Mesenteric fat pad (tissue), 1 donor: ENCODE measurements around the gene CPSF4L. TPM values are rescaled to one million over a fixed set of nuclear protein-coding genes. Genes with fewer than 3 reads are reported as not detected.

Experiments
- DNase-seq: peaks from one replicate; pipeline ENCODE4 v3.0.0-alpha.2; 2020; ENCODE audit warnings: low spot score
- total RNA-seq: library from RNA; stranded (reverse); fragmentation: NEBNext Ultra II Directional; extraction: Animal tissue kit (Norgen Biotek cat#: 25700); gene quantifications from one replicate; pipeline ENCODE4 v1.2.1, GENCODE V29; 2021
- donor health status: DM: yes; HTN: yes; CAD: no.

CPSF4L gene
- total RNA-seq, 1 donor from 2014 or later, result 0.61 TPM

DNA sequence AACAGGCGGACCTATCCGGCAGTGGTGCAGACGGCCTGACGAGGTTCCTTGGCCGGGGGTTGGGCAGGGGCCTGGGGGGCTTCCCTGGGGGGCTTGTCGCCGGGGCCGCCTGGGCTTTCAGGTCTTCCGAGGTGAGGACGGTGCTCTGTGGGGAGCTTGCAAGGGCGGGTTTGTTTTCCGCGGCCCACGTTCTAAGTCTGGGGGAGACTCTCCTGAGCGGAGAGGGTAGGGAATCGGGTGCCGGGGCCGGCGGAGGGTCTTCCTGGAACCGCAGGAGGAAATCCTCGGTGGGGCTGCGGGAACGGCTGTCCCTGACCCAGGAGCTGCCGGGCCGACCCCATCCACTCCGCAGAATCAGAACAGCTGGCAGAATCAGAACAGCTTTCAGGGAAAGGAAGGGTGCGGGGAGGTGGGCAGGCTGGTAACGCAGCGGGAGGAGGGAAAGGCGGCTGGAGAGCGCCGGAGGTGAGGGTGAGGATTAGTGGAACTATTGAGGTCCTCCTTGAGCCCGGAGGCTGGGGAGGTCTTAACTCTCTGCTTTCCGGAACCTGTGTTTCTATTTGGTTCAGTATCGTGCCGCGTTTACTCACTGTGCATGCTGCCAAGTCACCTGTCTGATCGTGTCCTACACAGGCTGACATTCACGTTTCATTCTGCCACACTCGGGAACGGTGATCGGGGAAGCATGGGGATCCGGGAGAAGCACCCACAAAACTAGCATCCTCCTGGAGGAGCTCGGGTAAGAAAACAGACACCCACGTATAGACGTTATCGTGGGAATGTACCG, 28.9 kb downstream of the CPSF4L start:
- DNase-seq, result no peak

DNA sequence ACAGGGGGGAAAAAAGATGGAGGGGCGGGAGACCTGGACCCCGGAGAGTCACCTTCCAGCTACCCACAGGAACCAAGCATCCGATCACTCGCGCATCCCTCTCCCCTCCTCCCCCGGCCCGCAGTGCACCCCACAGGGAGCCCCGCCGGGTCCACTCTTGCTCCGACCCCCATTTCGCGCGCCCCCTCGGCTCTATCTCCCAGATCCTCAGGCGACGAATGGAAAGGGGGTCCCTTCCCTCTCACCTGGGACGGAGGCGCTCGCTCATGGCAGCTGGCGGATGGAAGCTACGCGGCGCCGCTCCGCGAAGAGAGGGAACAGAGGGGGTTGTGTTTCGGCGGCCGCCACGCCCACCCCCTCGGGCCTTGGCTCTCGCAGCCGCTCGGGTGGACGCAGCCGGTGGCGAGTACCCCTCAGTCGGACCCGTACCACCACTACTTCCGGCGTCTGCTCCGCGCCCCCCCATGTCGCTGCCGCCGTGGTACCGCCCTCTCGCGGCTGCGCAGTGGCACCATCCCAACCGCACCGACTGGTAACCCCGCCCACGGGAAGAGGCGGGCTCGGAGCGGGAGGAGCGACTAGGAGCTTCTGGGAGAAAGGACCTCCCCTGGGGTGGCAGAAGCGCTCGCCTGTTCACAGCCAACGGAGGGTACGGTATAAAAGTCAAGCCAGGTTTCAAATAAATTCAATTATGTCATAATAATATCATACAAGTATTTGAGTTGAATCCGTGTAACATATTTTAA, 29.7 kb downstream of the CPSF4L start:
- DNase-seq, result peak; percentile 97

DNA sequence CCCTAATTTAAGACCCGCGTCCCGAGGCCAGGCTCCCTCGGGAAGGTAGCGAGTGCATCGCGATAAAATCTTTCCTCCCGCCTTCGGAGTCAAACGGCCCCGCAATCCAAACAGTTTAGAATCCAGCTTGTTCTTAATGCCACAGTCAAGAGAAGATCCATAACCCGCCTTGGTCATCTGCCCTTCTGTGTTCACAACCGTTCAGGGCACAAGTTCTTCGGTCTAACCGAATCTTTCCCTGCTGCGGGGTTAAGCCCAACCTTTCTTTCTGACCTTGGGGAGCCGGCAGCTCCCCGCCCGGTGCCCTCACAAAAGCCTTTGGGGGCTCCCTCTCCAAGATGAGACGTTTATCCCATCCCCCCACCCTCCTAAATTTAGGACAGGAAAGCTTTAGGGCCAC, 30.3 kb downstream of the CPSF4L start:
- no peak for DNase-seq

DNA sequence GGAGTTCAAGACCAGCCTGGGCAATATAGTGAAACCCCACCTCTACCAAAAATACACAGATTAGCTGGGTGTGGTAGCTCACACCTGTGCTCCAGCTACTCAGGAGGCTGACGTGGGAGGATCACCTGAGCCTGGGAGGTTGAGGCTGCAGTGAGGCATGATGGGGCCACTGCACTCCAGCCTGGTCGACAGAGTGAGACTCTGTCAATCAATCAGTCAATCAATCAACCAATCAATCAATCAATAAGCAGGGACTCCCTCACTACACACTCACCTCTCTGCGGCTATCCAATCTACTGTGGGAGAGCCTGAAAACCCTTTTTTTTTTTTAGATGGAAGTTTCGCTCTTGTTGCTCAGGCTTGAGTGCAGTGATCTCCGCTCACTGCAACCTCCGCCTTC, 31.6 kb downstream of the CPSF4L start:
- no peak for DNase-seq

DNA sequence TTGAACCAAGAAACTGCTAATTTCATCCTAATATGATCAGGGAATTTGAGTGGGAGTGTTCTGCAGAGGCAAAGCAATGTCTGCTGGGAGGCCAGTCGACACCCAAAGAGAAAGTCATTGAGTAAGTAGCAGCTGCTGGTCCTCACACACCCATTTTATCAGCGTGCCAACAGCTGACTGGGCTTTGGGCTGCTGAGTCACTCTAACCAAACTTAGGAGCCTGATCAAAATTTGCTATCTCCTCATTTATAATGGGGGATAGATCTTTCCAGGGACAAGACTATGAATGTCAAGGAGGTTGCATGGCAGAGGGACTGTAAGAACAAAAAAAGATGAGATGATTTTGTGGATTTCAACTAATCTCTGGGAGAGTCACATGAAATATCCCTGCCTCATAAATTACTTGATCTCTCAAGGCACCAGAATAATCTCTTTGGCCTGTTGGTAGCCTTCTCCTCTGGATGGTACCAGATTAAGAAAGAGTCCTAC, 32.9 kb downstream of the CPSF4L start:
- DNase-seq, result no peak

DNA sequence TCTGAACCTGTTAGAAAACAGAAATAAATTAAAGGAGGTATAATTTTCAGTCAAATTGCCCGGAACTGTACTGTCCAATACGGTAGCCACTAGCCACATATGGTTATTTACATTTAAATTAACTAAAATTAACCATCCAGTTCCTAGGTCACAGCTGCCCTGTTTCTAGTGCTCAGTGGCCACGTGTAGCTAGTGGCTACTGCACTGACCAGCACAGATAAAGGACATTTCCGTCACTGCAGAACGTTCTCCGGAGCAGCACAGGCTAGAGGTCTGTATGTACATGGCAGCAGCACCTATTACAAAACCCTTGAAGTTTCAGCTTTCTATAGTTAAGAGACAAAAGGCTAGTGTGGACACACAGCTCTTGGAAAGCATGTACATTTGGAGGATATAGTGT, 33.7 kb downstream of the CPSF4L start:
- DNase-seq, result no peak

DNA sequence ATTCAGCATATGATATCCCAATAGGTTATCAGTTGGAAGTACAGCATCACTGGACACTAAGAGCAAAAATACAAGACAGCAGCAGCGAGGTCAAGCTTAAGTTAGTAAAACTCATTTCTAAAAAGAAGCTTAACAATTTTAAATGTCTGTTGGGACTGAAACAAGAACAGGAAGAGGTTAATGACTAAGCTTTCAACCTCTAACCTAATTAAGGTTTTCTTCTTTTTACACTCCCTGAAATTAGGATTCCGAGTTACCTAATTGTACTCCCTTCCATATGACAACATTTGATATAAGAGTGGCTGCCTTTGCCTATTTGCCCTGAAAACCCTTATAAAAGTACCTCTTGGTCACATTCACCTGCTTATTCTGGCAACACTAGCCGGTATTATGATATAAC, 34.3 kb downstream of the CPSF4L start:
- DNase-seq, result no peak

DNA sequence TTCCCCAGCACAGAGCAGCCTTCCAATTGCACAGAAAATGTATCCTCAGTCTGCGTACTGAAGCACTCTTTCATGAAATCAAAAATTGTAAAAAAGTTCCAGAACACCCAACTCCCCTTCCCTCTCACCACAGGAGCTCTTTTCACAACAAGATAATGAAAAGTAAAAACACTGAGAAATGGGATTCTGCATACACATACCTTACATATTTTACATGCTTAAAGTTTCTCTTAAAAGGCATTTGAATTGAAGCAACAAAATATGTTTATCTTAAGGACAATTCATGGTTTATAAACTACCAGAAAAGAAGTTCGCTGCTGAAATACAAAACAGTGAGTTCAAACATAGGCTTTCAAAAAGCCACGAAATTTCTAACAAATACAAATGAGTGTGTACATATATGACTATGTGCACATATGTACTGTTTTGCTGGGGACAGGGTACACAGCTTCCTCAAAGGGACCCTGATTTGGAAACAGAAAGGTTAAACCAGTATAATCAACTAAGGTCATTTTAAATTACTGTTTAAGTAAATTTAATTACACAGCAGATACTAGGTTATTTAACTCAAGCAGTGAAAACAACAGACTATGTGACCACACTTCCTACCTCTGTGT, 35.0 kb downstream of the CPSF4L start:
- DNase-seq, result no peak

DNA sequence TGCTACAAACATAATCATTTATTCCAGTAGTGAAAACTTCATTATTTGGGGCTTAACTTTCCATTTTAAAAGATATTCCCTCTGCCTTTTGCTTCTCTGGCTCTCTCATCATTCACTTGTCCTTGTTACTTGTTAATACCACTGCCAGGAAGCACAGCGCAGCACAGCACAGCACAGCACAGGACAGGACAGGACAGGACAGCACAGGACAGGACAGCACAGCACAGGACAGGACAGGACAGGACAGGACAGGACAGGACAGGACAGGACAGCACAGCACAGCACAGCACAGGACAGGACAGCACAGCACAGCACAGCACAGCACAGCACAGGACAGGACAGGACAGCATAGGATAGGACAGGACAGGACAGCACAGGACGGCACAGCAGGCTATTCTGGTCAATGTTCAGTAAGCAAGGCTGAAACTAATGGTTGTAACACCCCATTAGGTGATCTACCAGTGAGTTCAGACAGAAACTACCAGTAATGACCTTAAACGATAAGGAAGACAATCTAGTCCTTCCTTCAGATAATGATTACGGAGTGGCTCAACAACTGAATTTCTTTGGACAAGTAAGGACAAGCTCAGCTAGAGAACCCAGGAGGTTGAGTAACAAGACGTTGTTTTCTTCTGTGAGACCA, 36.9 kb downstream of the CPSF4L start:
- no peak for DNase-seq

DNA sequence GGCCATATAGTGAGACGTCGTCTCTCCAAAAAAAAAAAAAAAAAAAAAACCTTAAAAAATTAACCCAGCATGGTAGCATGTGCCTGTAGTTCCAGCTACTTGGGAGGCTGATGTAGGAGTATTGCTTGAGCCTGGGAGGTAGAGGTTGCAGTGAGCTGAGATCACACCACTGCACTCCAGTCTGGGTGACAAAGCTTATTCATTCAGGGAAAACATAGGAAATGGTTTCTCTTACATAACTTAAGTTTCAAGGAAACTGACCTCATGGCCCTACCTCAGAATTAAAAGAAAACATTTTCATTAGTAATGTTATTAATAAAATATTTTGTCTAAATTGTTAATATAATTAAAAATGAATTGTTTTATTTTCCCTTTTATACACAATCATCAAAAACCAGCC, 37.4 kb downstream of the CPSF4L start:
- no peak for DNase-seq

DNA sequence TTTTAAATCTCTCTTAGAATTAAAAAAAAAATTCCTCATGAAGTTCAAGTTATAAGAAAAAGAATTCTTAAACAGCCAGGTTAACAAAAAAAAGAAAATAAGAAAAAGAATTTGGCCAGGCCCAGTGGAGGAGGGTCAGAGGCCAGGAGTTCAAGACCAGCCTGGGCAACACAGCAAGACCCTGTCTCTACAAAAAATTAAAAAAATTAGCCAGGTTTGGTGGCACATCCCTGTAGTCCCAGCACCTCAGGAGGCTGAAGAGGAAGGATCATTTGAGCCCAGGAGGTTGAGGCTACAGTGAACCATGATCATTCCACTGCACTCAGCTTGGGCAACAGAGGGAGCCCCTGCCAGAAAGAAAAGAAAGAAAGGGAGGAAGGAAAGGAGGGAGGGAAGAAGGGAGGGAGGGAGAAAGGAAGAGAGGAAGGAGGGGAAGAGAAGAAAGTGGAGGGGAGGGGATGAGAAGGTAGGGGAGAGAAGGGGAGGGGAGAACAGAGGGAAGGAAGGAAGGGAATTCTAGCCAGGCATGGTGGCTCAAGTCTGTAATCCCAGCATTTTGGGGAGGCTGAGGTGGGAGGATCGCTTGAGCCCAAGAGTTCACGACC, 38.0 kb downstream of the CPSF4L start:
- DNase-seq, result no peak

DNA sequence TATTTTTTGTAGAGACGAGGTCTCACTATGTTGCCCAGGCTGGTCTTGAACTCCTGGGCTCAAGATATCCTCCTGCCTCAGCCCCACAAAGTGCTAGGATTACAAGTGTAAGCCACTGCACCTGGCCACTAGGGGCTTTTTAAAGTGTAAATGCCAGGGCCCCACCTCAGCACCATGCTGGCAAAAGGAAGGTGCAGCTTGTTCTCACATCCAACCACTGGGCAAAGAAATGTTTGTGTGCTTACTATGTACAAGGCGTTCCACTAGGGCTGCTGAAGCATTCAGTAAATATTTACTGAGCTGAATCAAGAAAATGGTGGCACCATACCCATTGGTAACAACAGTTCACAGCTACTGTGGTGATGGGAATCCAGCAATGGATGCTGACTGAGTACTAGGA, 46.2 kb downstream of the CPSF4L start:
- no peak for DNase-seq

DNA sequence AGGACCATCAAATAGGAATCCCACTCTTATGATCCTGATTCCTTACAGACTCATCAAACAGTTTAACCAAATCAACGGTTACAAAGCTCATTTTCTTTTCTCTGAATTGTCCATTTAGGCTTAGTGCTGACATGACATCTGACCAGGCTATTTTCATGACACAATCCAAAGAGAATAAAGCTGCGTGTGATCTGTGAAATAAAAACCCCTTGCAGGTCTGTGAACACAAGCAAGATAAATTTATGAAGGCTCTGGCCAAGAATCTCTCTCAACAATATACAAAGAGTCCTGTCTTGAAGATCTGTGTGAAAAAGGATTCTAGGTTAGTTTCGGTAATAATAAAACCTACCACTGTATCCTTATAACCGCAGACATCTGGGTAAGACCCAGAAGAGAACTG, 46.8 kb downstream of the CPSF4L start:
- no peak for DNase-seq

DNA sequence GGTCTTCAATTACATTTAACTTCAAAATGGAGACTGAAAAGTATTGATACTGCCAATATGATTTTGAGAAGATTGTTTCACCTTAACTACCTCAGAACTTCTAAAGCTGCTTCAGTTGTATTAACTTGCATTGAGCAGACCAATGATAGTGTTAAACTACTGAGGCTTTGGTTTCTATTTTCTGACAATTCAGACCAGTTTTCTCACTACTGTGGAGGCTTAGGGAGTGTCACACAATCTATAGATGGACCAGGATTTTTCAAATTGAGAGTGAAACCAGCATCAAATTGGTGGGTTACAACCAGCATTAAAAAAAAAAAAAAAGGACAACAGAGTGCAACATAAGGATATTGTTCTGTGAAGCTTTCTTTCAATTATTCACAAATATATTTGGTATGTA, 47.7 kb downstream of the CPSF4L start:
- DNase-seq, result no peak

DNA sequence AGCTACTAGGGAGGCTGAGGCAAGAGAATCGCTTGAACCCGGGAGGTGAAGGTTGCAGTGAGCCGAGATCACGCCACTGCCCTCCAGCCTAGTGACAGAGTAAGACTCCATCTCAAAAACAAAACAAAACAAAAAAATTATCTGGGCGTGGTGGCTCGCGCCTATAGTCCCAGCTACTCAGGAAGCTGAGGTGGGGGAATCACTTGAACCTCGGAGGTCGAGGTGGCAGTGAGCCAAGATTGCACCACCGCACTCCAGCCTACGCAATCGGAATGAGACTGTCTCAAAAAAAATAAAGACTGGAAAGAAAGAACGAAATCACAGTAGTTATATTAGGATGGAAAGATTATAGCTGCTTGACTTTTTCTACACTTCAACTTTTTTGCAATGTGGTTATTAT, 49.9 kb downstream of the CPSF4L start:
- peak; percentile 73 for DNase-seq

DNA sequence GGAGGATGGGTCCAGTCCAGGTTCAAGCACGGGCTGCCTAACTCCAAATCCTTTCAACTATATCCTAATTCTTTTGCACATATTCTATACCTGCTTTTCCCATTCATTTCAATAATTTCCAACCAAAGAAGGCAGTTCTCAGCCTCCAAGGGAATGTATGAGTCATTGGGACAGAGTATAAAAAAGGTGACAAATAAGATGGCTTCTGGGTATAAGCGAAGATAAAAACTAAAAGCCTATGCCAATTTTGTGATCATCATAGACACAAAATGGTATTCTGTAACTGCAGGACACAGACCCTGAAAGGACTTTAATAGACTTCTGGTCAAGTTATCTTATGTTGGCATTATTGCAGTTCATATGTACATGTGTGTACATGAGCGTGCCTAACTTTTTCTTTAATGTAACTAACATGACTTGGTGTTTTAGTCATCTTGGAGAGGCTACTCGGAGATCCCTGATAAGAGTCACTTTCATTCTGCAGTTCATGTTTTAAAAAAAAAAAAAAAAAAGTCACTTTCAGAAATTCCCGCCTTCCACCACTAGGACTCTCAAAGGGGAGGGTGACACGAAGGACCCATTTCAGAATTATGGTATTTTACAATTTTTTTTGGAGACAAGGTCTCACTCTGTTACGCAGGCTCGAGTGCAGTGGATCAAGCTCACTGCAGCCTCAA, 51.5 kb downstream of the CPSF4L start:
- no peak for DNase-seq

DNA sequence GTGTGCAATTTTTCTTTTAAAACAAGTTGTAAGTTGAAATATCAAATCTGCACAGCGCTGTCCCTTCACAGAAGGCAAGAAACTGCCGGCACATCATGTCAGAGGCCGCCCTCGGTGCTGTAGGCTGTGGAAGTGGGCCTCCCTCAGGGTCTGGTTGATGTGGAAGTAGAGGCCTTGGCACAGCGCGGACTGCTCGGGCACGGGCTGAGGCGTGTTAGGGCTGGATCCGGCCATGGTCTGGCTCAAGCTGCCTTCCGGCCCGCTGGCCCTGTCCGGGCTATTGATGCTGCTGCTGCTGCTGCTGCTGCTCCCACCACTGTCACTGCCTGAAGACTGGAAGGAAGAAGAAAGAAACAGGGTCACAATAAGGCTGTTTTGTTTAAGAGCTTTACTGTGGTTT, 52.2 kb downstream of the CPSF4L start:
- peak; percentile 85 for DNase-seq

DNA sequence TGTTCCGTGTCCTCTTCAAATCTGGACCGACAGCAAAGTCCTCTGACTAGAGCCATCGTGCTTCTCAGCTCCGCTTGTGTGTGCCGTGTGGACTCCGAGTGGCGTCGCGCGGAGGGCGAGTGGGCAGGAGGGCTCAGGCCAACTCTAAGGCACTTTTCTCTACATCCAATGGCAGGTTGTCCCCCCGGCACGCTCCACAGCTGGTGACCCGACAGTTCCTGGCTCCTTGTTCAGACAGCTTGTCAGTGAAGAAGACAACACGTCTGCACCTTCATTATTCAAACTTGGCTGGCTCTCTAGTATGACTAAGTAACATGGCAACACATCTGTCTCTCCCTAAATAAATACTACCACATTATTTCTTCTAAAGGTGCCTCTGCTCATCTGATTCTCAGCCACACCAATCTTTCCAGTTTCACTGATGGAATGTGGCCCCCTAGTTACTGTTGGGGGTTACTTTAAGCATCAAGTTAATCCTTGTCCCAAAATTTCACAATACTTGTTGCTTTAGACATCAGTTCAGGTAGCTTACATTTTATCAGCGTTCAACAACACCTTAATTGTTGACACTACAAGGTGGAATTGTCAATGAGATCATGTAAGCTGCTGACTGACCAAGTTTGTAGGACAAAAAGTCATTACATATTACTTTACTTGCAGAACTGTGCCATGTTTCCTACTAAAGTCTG, 53.4 kb downstream of the CPSF4L start:
- peak; percentile 43 for DNase-seq

DNA sequence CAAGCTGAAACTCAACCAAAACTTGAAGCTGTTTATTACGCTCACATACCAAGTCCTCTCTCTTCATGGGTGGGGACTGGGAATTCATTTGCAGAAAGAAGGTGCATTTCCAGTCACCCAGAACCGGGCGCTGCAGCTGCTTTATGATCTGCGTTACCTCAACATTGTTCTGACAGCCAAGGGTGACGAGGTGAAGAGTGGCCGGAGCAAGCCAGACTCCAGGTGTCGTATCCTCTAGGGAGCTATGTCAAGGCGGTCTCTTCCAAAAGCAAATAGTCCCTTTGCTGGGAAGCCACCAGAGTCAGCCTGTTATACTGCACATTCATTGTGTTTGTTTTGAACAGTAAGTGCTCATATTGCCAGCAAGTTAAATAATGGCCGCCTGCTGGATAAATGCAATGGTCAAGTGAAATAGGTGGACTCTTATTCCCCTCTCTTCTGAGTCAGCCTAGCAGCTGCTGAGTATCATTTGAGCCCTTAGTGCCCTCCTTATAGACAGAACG, 56.2 kb downstream of the CPSF4L start:
- peak; percentile 30 for DNase-seq
